GM12873 (cell line): ENCODE measurements around the gene SLC9A4.

Experiments
- CTCF ChIP-seq: IDR thresholded peaks from 2 replicates; pipeline ENCODE4 v1.5.1; 2012; ENCODE audit warnings: low read depth, mild to moderate bottlenecking, moderate library complexity, low read length, control low read depth; ENCODE audit not compliant: insufficient read depth; ENCODE audit errors: missing control alignments

Gene SLC9A4

DNA sequence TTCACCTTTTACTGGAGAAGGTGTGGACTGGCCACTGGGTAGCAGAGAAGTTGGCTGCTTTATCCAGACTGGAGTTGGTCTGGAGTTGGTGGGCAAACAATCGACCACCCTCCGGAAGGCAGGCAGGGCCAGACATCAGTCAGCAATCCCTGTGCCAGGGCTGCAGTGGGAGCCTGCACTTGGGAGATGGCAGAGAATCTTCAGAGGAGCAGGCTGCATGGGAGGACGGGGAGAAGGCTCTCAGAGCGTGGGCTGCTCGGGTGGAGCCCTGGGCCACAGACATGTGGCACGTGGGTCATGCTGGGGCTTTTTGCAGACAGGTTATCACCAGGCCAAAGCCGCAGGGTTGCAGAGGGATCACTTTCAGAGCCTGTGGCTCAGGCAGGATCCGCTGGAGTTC is 29.6 kb downstream of the SLC9A4 start:
- no peak for TF ChIP-seq CTCF

- no peak for TF ChIP-seq CTCF
These were observed 31.8 kb downstream of the SLC9A4 start for GRCh38 chr2:102504833-102505232.

DNA sequence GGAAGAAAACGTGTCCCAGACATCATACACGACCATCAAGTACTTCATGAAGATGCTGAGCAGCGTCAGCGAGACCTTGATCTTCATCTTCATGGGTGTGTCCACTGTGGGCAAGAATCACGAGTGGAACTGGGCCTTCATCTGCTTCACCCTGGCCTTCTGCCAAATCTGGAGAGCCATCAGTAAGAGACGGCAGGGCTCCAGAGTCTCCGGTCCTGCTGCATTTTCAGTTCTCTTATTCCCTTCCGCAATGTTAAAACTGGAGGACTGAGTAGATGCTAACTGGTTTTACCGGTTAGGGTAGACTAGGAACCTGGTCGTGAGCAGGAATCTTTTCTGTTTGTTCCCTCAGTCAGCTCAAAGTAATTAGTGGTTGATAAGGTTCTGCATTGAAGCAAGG is 32.3 kb downstream of the SLC9A4 start:
- no peak for TF ChIP-seq CTCF

DNA sequence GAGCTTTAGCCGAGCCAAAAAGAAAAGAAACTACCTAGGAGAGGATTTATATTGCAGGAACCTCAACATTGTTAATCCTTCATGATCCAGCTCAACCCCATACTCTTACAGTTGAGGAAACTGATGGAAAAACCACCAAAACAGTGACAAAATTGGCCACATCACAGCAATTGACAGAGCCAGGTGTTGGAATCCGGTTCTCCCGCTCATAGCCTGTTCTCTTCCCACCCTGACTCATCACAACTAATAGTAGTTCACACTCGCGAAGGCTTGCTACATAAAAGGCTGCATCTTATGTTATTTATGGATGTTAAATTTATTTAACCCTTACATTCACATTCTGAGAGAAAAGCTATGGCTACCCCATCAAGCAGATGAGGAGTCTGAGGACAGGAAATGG is 33.7 kb downstream of the SLC9A4 start:
- no peak for TF ChIP-seq CTCF

GRCh38 chr2:102508863-102509262 is 35.8 kb downstream of the SLC9A4 start:
- TF ChIP-seq CTCF = no peak

DNA sequence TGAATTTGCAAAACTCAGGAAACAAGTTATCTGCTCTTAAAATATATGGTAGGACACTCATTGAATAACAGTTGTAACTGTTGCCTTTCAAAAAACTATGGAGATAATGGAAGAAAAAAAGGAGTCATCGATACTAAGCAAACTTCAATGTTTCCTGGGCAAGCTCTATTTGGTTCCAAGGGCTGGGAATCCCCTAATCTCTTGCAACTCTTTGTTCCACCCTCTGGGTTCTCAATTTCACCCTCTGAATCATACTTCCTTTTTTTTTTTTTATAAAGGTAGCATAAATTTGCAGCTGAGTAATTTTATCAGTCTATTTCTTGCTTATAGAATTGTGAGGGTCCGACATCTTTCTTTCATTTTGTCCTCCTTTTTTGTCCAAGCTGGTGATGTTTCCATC is 36.7 kb downstream of the SLC9A4 start:
- no peak for TF ChIP-seq CTCF

- no peak for TF ChIP-seq CTCF
These were observed 38.0 kb downstream of the SLC9A4 start for GRCh38 chr2:102510791-102511575.

- no peak for TF ChIP-seq CTCF
These were observed 39.1 kb downstream of the SLC9A4 start for GRCh38 chr2:102512161-102512560.
